Coronary artery (tissue), 2 donors: ENCODE measurements around the gene MTA3.

Source experiments
- DNase-seq: peaks from one replicate; pipeline ENCODE4 v3.0.0-alpha.2; 2017; ENCODE audit warnings: low spot score
- H3K27ac ChIP-seq, 2 donors: fragments of 200-600 bp; sonication (generic); one replicate each; pipeline ENCODE4 v1.5.1; 2016 to 2019
- H3K4me3 ChIP-seq: fragments of 200-600 bp; sonication (generic); 2 replicates; pipeline ENCODE4 v1.5.1; 2016; ENCODE audit warnings: mild to moderate bottlenecking, moderate library complexity
- TF ChIP-seq, protein P1 (sequence below): fragments of 200-600 bp; sonication (generic); IDR thresholded peaks from one replicate; pipeline ENCODE4 v1.5.1; 2019; ENCODE audit warnings: antibody characterized with exemption

The MTA3 gene

DNA sequence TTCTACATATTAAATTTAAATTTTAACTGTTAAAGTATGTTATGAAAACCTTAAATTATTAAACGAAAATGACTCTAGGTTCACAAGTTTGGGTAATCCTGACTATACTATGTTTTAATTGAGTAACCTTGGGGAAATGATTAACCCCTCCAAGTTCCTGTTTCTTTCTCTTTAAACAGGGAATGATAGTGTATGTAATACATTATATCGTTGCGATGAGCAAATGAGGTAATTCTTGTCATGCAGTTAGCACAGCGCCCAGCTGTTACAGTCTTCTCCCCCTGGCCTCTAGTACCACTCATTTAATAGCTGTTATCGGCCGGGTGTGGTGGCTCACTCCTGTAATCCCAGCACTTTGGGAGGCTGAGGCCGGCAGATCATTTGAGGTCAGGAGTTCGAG lies 80.4 kb downstream of the MTA3 start:
- TF ChIP-seq, protein P1, sequence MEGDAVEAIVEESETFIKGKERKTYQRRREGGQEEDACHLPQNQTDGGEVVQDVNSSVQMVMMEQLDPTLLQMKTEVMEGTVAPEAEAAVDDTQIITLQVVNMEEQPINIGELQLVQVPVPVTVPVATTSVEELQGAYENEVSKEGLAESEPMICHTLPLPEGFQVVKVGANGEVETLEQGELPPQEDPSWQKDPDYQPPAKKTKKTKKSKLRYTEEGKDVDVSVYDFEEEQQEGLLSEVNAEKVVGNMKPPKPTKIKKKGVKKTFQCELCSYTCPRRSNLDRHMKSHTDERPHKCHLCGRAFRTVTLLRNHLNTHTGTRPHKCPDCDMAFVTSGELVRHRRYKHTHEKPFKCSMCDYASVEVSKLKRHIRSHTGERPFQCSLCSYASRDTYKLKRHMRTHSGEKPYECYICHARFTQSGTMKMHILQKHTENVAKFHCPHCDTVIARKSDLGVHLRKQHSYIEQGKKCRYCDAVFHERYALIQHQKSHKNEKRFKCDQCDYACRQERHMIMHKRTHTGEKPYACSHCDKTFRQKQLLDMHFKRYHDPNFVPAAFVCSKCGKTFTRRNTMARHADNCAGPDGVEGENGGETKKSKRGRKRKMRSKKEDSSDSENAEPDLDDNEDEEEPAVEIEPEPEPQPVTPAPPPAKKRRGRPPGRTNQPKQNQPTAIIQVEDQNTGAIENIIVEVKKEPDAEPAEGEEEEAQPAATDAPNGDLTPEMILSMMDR: no peak
- no peak overlapping the region for H3K27ac ChIP-seq

DNA sequence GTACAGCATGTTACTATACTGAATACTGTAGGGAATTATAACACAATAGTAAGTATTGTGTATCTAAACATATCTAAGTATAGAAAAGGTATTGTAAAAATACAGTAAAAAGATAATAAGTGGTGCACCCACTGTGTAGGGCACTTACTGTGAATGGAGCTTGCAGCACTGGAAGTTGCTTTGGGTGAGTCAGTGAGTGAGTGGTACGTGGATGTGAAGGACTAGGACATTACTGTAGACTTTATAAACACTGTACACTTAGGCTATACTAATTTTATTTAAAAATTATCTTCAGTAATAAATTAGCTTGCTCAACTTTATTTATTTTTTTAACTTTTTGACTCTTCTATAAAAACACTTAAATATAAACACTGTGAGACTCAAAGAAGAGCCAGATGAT lies 82.6 kb downstream of the MTA3 start:
- H3K27ac ChIP-seq: no peak overlapping the region
- DNase-seq: no peak
- TF ChIP-seq, protein P1: no peak
- H3K4me3 ChIP-seq: no peak overlapping the region

More for the DNA sequence above, 80.4 kb downstream of the MTA3 start:
- DNase-seq: no peak
- no peak overlapping the region for H3K4me3 ChIP-seq

DNA sequence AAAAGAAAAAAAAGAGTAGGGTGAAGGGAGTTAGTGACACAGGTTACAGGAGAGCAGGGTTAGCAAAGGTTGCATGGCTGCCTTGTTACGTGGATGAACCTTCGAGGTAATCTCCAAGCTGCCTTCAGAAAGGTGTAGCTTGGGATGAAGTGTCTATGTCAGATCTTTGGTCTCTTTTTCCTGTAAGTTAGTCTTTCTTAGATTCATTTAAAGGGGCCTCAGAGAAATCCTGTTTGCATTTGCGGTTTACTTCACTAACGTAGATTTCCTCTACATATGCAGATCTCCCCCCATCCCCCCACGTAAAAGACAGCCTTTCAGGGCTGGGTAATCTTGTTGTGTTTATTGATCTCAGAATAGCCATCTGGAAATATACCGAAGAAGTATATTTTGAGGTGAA lies 83.7 kb downstream of the MTA3 start:
- H3K4me3 ChIP-seq: no peak overlapping the region
- DNase-seq: no peak
- TF ChIP-seq, protein P1: no peak
- no peak overlapping the region for H3K27ac ChIP-seq

DNA sequence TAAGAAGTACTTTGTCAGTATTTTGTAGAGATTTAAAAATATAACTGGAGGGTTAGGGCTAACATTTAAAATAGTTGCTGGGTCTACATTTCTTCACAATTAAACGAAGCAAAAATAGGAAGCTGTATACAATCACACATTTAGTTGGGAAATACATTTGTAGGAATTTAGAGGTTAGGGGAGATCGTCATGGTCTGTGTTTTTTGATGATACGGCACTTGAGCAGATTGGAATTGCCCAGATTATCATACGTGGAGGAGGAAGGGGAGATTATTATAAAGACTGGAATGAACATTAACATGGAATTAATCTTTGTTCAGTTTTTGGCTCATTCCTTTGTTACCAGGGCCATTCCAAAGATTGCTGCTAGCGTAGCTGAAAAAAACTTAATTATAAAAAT lies 84.6 kb downstream of the MTA3 start:
- TF ChIP-seq, protein P1: no peak
- H3K27ac ChIP-seq: no peak overlapping the region
- no peak for DNase-seq
- no peak overlapping the region for H3K4me3 ChIP-seq

DNA sequence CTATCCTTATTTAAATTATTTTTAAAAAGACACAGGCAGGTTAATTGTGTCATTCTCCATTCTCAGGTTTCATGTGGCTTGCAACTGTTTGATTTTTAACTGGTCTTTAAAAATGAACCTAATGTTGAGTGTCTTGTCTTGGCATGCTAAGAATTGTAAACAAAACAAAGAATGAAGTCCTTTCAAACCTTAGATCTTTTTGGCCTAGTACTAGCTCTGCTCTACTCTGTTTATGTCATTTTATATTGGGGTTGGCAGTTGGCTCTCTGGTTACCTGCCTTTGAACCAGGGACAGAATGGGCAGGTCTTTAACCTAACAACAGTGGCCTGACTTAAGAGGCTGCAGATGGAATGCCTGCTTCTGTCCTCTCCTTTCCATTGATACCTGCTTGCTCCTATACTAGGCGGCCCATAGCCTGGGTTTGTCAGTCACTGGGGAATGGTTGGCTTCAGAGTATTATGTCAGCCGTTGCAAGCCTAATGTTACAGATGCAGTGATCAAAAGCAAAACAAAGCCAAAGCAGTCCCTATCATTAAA lies 85.5 kb downstream of the MTA3 start:
- no peak overlapping the region for H3K27ac ChIP-seq
- H3K4me3 ChIP-seq: no peak overlapping the region
- DNase-seq: no peak
- TF ChIP-seq, protein P1: no peak

DNA sequence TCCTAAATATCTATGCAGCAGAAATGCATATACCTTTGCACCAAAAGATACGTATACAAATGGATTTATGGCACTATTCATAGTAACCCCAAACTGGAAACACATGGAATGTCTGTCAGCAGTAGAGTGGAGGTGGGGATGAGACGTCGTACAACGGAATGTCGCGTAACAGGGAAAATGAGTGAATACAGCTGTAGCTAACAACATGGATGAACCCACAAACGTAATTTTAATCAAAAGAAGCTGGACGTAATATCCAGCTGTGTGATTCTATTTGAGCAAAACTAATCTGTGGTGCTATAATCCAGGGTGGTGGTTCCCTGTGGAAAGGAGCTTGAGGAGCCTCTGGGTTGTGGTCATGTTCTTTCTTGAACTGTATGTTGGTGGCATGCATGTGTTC lies 89.9 kb downstream of the MTA3 start:
- no peak for DNase-seq
- Histone ChIP-seq H3K27ac (no peak overlapping the region), H3K4me3 (no peak overlapping the region)
- TF ChIP-seq, protein P1: no peak

DNA sequence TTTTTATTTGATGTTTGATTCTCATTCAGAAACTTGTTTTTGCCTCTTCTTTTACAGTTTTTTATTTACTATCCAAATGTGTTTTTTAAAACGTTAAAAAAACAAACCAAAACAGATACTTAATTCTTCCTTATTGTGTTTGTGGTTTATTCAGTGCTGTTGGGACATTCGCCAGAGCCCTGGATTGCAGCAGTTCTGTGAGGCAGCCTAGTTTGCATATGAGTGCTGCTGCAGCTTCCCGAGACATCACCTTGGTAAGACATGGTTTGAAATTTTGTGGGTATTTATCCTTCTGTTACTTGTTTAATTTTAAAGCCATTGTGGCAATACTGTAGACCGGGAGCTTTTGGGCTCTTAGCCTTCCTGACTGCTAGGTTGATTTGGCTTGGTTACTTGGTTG lies 91.2 kb downstream of the MTA3 start:
- H3K27ac ChIP-seq: no peak overlapping the region
- DNase-seq: no peak
- TF ChIP-seq, protein P1: no peak
- H3K4me3 ChIP-seq: no peak overlapping the region
